Jurkat, Clone E6-1 (cell line): ENCODE measurements around the gene MECP2.

Experiments
- DNase-seq: peaks from one replicate; pipeline ENCODE4 v3.0.0-alpha.2; 2011; ENCODE audit warnings: low read depth, low spot score
- H3K4me3 ChIP-seq: 2 replicates; pipeline ENCODE4 v1.5.1; 2011; ENCODE audit warnings: mild to moderate bottlenecking, low read length, control low read depth, moderate library complexity

MECP2 gene

GRCh38 chrX:154043003-154043763 is 54.3 kb downstream of the MECP2 start:
- DNase-seq = no peak
- H3K4me3 ChIP-seq = no peak overlapping the region

GRCh38 chrX:154040863-154041262 is 56.7 kb downstream of the MECP2 start:
- no peak overlapping the region for H3K4me3 ChIP-seq
- DNase-seq = no peak

DNA sequence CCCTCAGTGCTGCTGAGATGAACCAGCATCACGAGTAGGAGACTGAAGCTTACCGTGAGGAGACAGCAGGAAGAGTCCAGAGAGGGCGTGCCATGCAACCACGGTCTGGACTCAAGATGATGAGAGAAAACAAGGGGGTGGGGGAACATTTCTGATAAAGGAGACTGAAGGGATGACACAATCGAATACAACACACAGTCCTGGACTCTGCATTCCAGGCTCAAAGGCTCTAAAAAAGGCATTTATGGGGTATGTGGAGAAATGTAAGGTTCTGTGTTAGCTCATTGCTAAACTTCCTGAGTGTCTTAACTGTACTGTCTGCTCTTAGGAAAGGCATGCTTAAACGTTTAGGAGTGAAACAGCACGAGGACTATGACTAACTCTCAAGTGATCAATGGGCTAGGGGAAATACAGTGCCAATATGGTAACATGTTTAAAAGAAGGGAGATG is 57.2 kb downstream of the MECP2 start:
- no peak for DNase-seq

GRCh38 chrX:154039577-154039976 is 57.9 kb downstream of the MECP2 start:
- no peak for DNase-seq
- H3K4me3 ChIP-seq = no peak overlapping the region

More for the DNA sequence above, 57.2 kb downstream of the MECP2 start:
- H3K4me3 ChIP-seq = no peak overlapping the region

DNA sequence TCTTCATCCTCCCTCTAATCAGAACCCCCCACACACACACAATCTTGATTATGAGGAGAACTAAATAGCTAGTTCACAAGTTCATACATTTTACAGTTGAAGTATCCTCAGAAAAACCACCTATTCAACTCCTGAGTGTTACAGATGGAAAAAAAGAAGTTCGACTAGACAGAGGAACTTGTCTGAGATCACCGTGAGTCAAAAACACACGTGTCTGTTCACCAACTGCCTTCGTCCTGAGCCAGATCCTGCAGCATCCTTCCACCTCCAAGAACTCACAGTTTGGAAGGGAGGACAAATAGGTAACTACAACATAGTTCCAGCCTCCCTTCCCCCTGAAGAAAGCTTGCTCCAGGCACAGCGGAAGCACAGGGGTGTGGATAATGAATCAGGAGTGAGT is 58.9 kb downstream of the MECP2 start:
- no peak overlapping the region for H3K4me3 ChIP-seq
- no peak for DNase-seq

GRCh38 chrX:154037754-154038153 is 59.8 kb downstream of the MECP2 start:
- no peak overlapping the region for H3K4me3 ChIP-seq
- DNase-seq = no peak

DNA sequence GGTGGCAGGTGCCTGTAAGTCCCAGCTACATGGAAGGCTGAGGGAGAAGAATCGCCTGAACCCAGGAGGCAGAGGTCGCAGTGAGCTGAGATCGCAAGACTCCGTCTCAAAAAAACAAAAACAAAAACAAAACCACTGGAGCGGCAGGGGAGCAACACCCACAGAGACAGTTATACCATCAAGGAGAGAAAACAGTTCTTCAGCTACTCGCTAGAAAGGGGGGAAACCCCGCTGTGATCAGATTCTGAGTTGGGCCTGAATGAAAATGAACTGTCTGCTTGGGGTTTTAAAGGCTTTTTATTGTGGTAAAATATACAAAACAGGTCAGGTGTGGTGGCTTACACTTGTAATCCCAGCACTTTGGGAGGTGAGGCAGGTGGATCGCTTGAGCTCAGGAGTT is 61.0 kb downstream of the MECP2 start:
- no peak overlapping the region for H3K4me3 ChIP-seq
- DNase-seq = no peak

GRCh38 chrX:154033848-154034247 is 63.7 kb downstream of the MECP2 start:
- H3K4me3 ChIP-seq = no peak overlapping the region
- no peak for DNase-seq

DNA sequence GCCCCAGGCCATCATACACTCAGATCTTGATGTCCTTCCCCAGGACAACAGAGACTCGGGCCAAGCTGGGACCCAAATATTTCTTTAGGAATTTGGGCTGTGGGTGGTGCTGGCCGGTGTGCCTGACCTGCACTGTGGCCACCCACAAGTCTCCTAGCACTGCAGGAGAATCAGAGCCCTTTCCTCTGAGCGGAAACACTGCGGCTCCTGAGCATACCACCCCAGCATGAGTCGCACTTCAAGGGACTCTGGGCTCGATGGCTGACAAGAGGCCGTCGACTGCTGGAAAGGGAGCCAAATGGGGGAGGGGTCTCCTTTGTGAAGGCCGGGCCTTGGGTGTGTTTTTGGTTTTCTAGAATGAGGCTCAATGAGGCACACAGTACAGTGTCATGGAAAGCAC is 64.9 kb downstream of the MECP2 start:
- no peak overlapping the region for H3K4me3 ChIP-seq
- DNase-seq = no peak

- H3K4me3 ChIP-seq = no peak overlapping the region
- DNase-seq = no peak
Measured at GRCh38 chrX:154032160-154032559, 65.4 kb downstream of the MECP2 start.

- no peak overlapping the region for H3K4me3 ChIP-seq
- DNase-seq = no peak
Measured at GRCh38 chrX:154030715-154031305, 66.7 kb downstream of the MECP2 start.

DNA sequence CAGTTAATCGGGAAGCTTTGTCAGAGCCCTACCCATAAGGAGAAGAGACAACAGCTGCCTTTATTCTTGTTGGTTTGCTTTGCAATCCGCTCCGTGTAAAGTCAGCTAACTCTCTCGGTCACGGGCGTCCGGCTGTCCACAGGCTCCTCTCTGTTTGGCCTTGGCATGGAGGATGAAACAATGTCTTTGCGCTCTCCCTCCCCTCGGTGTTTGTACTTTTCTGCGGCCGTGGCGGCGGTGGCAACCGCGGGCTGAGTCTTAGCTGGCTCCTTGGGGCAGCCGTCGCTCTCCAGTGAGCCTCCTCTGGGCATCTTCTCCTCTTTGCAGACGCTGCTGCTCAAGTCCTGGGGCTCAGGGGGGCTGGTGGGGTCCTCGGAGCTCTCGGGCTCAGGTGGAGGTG is 67.3 kb downstream of the MECP2 start:
- no peak for DNase-seq
- no peak overlapping the region for H3K4me3 ChIP-seq

GRCh38 chrX:154029439-154029838 is 68.1 kb downstream of the MECP2 start:
- no peak for DNase-seq
- no peak overlapping the region for H3K4me3 ChIP-seq

DNA sequence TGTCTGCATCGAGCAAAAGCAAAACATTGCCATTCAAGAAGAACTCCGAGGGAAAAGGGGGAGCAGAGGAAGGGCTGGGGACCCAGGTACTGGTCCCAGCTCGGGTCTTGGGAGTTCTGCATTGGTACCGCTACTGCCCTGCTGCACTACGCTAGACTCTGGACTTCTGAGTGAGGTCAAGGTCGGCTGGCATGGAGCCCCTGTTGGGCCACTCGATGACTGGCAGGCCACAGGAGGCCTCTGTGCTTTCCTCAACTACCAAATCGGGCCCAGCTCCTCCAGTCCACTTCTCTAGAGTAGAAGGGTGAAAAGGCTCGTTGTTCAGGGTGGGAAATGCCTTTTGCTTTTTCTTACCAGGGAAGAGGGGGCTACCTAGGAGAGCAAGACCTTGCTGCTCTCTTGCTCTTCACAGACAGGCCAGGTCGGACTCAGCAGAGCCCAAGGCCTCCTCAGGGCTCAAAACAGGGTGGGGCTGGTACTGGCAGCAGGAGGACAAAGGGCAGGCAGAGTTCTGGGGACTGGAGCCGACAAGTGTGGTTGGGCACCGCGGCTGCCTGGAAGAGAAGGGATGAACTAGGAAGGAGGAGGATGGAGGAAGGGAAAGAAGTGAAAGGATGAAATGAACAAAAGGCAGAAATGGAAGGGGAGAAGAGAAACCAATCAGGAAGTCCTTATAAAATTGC is 68.9 kb downstream of the MECP2 start:
- no peak overlapping the region for H3K4me3 ChIP-seq
- no peak for DNase-seq

DNA sequence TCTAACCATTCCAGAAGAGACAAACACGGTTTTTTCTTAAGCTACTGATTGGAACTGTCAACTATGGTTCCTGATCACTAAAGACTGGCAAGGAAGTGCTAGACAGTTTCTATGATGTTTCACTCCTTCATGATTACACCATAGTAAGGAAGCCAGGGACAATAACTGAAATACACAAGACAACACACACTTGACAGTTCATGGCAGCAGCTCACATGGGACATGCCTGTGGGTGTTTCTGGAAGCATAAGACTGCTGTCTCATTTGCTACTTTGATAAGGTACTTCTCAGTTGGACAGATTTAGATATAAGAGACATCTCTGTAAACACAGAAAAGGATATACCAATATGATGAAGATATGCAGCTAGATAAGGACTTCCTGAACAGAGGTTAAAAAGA is 69.5 kb downstream of the MECP2 start:
- DNase-seq = no peak
- H3K4me3 ChIP-seq = no peak overlapping the region

- no peak for DNase-seq
- no peak overlapping the region for H3K4me3 ChIP-seq
Measured at GRCh38 chrX:154027022-154027402, 70.5 kb downstream of the MECP2 start.

GRCh38 chrX:154026136-154027021 is 71.1 kb downstream of the MECP2 start:
- no peak for DNase-seq

DNA sequence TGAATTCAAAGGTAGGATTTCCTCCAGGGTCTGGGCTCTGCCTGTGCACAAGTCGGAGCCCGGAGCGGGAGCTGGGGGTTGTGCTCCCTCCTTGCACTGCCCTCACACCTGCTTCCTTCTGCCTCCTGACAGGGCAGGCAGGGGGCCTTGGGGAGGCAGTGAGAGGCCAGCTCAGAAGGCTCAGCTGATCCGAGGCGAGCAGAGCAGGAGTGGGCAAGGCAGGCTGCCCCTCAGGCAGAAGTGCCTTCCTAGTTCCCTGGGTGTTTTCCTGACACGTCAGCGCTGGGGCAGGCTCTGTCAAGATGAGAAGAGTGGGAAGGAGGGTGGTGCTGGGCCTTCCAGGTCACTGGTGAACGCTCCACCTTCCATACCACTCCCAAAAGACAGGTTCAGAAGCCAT is 72.3 kb downstream of the MECP2 start:
- no peak overlapping the region for H3K4me3 ChIP-seq
- no peak for DNase-seq

More at GRCh38 chrX:154026136-154027021, 71.1 kb downstream of the MECP2 start:
- H3K4me3 ChIP-seq = no peak overlapping the region

- H3K4me3 ChIP-seq = no peak overlapping the region
- DNase-seq = no peak
Measured at GRCh38 chrX:154024271-154024670, 73.2 kb downstream of the MECP2 start.
